Globus pallidus (tissue), 1 donor: ENCODE data around the gene SAA1.
"Not testable (repeated sequence)": the region's sequence is repeated elsewhere in the genome, so short reads cannot be mapped to it uniquely, and the experiment has no call there.

Source experiments
- DNase-seq: peaks from one replicate; pipeline ENCODE4 v3.0.0-alpha.2; 2015; ENCODE audit warnings: low spot score

Gene SAA1

DNA sequence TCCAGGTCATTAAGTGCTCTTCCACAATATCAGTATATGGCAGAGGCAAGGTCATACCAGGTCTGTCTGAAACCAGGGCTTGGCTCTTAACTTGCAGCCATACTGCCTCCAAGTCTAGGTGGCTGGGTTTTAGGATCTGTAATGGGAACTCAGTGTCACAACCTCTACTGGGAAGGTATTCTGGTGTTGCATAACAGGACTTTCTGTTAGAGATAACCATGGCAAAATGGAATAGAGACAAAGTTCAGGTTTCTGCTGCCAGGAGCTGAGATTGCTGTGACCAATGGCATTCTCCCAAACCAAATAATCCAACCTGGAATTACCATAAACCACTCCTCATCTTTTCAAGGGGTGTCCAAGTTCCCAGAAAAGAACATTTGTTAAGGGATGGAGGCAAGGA lies 6.8 kb upstream of the SAA1 start:
- DNase-seq = no peak

GRCh38 chr11:18261721-18262120 lies 4.3 kb upstream of the SAA1 start:
- no peak for DNase-seq

- not testable (repeated sequence) for DNase-seq
Observed at GRCh38 chr11:18262681-18263350, 3.2 kb upstream of the SAA1 start.

GRCh38 chr11:18264035-18264434 lies 2.0 kb upstream of the SAA1 start:
- DNase-seq = no peak

DNA sequence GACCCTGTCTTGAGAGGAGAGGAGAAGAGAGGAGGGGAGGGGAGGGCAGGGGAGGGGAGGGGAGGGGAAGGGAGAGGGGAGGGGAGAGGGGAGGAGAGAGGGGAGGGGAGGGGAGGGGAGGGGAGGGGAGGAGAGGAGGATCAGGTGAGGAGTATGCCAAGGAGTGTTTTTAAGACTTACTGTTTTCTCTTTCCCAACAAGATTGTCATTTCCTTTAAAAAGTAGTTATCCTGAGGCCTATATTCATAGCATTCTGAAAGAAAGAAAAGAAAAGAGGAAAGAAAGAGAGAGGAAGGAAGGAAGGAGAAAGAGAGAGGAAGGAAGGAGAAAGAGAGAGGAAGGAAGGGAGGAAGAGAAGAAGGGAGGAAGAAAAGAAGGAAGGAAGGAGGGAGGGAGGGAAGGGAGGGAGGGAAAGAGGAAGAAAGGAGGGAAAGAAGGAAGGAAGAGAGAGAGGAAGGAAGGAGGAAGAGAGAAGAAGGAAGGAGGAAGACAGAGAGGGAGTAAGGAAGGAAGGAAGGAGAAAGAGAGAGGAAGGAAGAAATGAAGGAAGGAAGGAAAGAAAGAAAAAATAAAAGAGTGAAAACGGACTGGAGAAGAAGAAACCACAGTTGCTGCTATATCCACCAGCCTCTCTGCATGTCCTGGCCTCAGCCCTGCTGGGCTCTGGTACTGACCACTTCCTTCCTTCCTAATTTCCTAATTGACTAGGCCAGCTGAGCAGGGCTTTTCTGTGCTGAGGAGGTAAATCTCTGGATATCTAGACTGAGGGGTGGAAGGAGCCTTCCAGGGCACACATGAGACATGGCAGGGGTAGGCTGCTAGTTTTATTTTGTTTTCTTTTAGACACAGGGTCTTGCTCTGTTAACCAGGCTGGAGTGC lies 1.1 kb upstream of the SAA1 start:
- DNase-seq = no peak

DNA sequence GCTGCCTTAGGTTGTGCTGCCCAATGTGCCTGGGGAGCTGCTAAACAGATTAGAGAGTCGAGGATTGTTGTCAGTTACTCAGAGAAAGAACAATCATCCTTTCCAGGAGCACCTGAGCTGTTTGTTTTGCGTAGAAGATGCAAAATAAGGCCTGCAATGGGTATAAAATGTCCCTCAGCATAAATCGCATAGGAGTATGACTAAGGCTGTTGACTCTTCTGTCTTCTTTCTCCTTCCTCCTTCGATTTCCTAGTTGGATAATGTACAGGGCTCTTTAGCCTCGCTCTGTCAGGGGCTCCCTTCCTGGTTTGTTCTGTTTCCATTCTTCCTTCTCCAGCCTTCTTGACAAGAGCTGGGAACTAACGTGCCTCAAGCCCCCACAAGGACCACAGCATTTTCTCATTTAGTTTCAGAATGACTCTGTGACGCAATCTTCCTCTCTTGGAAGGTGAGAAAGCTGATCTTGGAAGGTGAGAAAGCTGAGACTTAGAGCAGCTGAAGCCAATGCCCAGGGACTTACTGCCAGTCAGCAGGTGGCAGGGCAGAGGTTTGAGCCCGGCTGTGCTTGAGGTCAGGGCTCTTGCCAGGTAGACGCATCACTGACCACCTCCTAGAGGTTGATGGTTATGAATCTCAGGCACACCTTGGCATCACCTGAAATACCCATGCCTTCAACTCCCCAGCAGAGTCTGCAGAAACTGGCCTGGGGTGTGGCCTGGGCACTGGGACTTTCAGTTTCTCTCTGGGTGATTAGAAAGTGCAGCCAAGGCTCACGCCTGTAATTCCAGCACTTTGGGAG lies 1.5 kb downstream of the SAA1 start:
- DNase-seq = not testable (repeated sequence)

GRCh38 chr11:18269252-18269651 lies 3.2 kb downstream of the SAA1 start:
- DNase-seq = not testable (repeated sequence)

- no peak for DNase-seq
Observed at GRCh38 chr11:18270102-18270501, 4.0 kb downstream of the SAA1 start.

DNA sequence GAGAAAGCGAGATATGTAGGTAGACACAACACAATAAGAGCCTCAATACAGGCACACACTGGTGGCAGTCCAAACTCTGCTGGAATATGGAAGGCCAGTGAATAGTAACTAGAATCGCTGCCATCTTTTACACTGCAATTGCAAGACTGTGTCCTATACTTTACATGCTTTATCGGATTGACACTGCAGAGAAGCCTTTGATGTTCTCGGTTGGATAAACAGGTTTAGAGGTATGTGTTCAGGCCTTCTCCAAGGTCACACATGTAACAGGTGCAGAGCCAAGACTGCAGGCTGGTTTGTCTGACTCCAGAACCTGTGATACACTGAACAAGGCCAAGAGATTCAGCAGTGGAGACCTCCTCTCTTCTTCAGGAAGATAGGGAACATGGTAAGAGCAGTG lies 5.1 kb downstream of the SAA1 start:
- no peak for DNase-seq

- DNase-seq = peak; percentile 45
Observed at GRCh38 chr11:18277565-18278271, 11.7 kb downstream of the SAA1 start.

- no peak for DNase-seq
Observed at GRCh38 chr11:18280438-18281045, 14.5 kb downstream of the SAA1 start.

- no peak for DNase-seq
Observed at GRCh38 chr11:18282626-18283025, 16.6 kb downstream of the SAA1 start.

GRCh38 chr11:18285841-18286240 lies 19.8 kb downstream of the SAA1 start:
- no peak for DNase-seq

- no peak for DNase-seq
Observed at GRCh38 chr11:18288911-18289310, 22.8 kb downstream of the SAA1 start.

DNA sequence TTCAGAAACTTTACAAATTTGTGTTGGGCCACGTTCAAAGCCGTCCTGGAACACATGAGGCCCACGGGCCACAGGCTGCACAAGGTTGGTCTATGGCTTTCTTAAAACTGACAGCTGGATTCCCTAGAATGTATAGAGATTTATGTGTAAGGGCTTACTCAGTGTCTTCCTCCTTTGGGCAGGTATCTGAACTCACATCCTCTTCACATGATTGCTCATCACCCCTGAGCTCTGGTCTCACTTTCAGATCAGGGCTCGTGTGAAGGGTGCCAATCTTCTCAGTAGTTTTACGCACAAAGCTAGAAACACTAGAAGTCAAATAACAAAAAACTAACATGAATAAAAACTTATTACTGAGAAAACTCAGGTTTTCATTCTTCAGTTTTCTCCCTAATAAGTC lies 28.8 kb downstream of the SAA1 start:
- DNase-seq = no peak

- DNase-seq = peak; percentile 55
Observed at GRCh38 chr11:18295316-18295715, 29.3 kb downstream of the SAA1 start.

GRCh38 chr11:18299721-18300120 lies 33.7 kb downstream of the SAA1 start:
- no peak for DNase-seq

DNA sequence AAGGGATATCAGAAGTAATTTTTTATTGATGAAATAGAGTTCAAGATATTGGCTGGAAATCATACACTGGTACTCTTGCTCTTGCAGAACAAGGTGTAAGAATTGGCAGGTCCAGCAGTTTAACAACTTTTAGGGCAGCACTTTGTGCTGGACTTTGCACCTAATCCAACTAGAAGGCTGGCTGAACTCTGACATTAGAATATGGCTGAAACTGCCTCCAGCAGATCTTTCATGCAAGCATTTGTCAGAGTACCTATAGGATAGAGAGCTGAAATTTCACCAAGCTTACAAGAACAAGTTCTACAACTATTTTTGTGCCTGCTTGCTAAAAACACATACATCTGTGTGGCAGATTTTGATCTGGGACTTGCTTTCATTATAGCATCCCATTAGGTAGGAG lies 38.7 kb downstream of the SAA1 start:
- DNase-seq = no peak

DNA sequence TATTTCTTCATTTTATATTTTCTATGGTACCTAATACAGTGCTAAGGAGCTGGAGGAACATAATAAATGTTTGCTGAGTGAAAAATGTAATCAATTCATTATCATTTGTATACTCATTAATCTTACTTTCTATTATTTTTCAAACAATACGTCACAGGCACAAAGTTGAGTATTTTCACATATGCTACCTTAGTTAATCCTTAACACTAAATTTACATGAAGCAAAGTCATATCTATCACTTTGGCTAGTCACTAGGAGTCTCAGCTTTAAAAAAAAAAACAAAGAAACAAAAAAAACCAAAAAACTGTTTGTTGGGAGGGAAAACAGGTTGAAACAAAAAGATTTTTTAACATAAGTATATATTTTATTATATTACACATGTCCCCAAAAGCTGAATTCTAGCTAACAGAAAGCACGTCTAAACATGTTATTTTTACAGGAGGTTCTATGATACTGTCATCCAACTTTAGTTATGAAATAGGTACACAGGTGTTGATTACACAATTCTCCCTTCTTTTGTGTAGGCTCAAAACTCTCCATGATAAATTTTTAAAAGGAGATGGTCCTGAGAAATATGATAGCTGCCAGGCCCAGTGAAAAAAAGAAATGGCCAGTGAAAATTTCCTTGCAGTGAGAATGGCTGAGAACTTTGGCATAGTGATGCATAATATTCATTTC lies 41.5 kb downstream of the SAA1 start:
- DNase-seq = no peak

GRCh38 chr11:18308242-18308641 lies 42.2 kb downstream of the SAA1 start:
- DNase-seq = no peak

DNA sequence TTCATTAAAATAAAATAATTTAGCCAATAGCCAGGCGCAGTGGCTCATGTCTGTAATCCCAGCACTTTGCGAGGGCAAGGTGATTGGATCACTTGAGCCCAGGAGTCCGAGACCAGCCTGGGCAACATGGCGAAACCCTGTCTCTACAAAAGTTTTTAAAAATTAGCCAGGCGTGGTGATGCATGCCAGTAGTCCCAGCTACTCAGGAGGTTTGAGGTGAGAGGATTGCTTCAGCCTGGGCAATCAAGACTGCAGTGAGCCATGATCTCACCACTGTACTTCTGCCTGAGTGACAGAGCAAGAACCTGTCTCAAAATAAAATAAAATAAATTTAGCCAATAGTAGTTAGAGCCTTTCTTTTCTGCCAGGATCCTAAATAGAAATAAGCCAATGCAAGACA lies 43.6 kb downstream of the SAA1 start:
- no peak for DNase-seq
